Right renal cortex interstitium (tissue), 3 donors: ENCODE measurements around the gene MAGEA12. TPM values are rescaled to one million over a fixed set of nuclear protein-coding genes. Genes with fewer than 3 reads are reported as not detected.
"Not testable (repeated sequence)": the region's sequence is repeated elsewhere in the genome, so short reads cannot be mapped to it uniquely, and the experiment has no call there.

Source experiments
- DNase-seq, 3 donors: peaks; one replicate each; pipeline ENCODE4 v3.0.0-alpha.2; 2013; ENCODE audit warnings: low read depth in 3 of 3, low spot score in 2 of 3
- polyA plus RNA-seq, 3 donors: library from polyadenylated mRNA; unstranded; fragments of 120-200 nt; gene quantifications; one replicate each; pipeline ENCODE4 v1.2.1, GENCODE V29; 2013; ENCODE audit not compliant: insufficient read length in 3 of 3

Gene MAGEA12, protein sequence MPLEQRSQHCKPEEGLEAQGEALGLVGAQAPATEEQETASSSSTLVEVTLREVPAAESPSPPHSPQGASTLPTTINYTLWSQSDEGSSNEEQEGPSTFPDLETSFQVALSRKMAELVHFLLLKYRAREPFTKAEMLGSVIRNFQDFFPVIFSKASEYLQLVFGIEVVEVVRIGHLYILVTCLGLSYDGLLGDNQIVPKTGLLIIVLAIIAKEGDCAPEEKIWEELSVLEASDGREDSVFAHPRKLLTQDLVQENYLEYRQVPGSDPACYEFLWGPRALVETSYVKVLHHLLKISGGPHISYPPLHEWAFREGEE
- polyA plus RNA-seq: not detected

DNA sequence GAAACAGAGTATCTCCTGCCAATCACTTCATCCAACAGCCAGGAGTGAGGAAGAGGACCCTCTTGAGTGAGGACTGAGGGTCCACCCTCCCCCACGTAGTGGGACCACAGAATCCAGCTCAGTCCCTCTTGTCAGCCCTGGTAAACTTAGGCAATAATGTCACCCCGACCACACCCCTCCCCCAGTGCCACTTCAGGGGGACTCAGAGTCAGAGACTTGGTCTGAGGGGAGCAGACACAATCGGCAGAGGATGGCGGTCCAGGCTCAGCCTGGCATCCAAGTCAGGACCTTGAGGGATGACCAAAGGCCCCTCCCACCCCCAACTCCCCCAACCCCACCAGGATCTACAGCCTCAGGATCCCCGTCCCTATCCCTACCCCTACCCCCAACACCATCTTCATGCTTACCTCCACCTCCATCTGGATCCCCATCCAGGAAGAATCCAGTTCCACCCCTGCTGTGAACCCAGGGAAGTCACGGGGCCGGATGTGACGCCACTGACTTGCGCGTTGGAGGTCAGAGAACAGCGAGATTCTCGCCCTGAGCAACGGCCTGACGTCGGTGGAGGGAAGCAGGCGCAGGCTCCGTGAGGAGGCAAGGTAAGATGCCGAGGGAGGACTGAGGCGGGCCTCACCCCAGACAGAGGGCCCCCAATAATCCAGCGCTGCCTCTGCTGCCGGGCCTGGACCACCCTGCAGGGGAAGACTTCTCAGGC, at the start of gene MAGEA12, which contains the start of gene CSAG1:
Gene MAGEA12 (plus strand): TSS at position 497 of the 715 bp plus-strand sequence. CDS start 2,405 bp downstream, outside the sequence.
Gene CSAG1 (minus strand): TSS at position 461 of the 715 bp plus-strand sequence. CDS start 1,261 bp downstream, outside the sequence.
- no peak for DNase-seq

DNA sequence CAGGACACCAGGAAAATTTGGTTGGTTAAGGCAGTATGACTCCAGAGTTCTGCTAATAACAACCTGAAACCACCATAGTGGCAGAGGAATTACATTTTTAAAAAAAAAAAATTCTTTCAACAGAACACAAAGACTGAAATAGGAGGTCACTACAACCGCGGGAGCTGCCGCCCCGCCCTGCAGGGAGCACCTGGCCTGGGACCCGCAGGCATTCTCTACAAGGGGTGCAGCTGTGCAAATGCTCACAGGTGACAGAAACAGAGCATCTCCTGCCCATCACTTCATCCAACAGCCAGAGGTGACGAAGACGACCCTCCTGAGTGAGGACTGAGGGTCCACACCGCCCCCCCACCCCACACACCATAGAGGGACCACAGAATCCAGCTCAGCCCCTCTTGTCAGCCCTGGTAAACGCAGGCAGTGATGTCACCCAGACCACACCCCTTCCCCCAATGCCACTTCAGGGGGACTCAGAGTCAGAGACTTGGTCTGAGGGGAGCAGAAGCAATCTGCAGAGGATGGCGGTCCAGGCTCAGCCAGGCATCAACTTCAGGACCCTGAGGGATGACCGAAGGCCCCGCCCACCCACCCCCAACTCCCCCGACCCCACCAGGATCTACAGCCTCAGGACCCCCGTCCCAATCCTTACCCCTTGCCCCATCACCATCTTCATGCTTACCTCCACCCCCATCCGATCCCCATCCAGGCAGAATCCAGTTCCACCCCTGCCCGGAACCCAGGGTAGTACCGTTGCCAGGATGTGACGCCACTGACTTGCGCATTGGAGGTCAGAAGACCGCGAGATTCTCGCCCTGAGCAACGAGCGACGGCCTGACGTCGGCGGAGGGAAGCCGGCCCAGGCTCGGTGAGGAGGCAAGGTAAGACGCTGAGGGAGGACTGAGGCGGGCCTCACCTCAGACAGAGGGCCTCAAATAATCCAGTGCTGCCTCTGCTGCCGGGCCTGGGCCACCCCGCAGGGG, 35.3 kb upstream of the MAGEA12 start, which contains the start of gene MAGEA3:
Gene MAGEA3 (plus strand): TSS at position 843 of the 980 bp plus-strand sequence. CDS start 2,039 bp downstream, outside the sequence.
- not testable (repeated sequence) for DNase-seq

GRCh38 chrX:152700390-152700789, 33.2 kb upstream of the MAGEA12 start:
- not testable (repeated sequence) for DNase-seq

DNA sequence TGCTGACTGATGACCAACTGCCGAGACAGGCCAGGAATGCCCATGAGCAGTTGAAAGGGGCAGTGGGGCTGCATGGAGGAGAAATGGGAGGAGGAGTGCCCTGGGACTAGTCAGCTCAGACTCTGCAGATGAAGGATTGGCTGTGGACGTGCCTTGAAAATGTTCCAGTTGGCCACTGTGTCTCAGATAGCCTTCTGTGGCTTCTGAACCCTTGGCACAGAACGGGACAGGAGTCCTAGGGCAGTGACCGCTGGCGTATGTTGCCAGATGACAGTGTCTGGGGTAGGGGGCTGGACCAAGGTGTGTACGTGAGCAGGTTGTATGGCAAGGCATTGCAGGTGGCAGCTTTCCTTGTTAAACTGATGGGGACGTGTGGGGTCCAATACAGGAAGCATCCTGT, 27.1 kb upstream of the MAGEA12 start:
- DNase-seq: not testable (repeated sequence)

GRCh38 chrX:152709173-152709572, 24.4 kb upstream of the MAGEA12 start, which contains the start of gene CSAG2:
Gene CSAG2 (minus strand): TSS chrX:152709273. CDS start chrX:152709112, 161 bp downstream.
- not testable (repeated sequence) for DNase-seq

GRCh38 chrX:152713195-152713594, 20.4 kb upstream of the MAGEA12 start:
- DNase-seq: not testable (repeated sequence)

DNA sequence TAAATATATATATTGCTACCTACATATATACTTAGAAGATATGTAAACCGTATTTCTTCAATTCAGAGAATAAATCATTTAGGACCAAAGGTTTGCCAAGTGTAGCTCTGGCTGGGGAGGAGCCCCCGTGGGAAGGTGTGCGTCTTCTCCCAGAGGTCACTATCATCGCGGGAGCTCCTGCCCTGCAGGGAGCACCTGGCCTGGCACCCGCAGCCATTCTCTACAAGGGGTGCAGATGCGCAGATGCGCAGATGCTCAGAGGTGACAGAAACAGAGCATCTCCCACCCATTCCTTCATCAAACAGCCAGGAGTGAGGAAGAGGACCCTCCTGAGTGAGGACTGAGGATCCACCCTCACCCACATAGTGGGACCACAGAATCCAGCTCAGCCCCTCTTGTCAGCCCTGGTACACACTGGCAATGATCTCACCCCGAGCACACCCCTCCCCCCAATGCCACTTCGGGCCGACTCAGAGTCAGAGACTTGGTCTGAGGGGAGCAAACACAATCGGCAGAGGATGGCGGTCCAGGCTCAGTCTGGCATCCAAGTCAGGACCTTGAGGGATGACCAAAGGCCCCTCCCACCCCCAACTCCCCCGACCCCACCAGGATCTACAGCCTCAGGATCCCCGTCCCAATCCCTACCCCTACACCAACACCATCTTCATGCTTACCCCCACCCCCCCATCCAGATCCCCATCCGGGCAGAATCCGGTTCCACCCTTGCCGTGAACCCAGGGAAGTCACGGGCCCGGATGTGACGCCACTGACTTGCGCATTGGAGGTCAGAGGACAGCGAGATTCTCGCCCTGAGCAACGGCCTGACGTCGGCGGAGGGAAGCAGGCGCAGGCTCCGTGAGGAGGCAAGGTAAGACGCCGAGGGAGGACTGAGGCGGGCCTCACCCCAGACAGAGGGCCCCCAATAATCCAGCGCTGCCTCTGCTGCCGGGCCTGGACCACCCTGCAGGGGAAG, 19.5 kb upstream of the MAGEA12 start, which contains the start of gene MAGEA2B:
Gene MAGEA2B (plus strand): TSS at position 814 of the 973 bp plus-strand sequence. CDS start 2,479 bp downstream, outside the sequence.
- not testable (repeated sequence) for DNase-seq

GRCh38 chrX:152725409-152725808, 8.1 kb upstream of the MAGEA12 start:
- no peak for DNase-seq

DNA sequence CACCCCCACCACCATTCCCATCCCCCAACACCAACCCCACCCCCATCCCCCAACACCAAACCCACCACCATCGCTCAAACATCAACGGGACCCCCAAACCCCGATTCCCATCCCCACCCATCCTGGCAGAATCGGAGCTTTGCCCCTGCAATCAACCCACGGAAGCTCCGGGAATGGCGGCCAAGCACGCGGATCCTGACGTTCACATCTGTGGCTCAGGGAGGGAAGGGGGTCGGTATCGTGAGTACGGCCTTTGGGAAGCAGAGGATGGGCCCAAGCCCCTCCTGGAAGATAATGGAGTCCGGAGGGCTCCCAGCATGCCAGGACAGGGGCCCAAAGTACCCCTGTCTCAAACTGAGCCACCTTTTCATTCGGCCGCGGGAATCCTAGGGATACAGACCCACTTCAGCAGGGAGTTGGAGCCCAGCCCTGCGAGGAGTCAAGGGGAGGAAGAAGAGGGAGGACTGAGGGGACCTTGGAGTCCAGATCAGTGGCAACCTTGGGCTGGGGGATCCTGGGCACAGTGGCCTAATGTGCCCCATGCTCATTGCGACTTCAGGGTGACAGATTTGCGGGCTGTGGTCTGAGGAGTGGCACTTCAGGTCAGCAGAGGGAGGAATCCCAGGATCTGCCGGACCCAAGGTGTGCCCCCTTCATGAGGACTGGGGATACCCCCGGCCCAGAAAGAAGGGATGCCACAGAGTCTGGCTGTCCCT, 744 bp downstream of the MAGEA12 start:
- not testable (repeated sequence) for DNase-seq

DNA sequence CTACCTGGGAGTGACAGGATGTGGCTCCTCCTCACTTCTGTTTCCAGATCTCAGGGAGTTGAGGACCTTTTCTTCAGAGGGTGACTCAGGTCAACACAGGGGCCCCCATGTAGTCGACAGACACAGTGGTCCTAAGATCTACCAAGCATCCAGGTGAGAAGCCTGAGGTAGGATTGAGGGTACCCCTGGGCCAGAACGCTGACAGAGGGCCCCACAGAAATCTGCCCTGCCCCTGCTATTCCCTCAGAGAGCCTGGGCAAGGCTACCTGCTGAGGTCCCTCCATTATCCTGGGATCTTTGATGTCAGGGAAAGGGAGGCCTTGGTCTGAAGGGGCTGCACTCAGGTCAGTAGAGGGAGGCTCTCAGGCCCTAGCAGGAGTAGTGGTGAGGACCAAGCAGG, 1.5 kb downstream of the MAGEA12 start:
- DNase-seq: no peak

DNA sequence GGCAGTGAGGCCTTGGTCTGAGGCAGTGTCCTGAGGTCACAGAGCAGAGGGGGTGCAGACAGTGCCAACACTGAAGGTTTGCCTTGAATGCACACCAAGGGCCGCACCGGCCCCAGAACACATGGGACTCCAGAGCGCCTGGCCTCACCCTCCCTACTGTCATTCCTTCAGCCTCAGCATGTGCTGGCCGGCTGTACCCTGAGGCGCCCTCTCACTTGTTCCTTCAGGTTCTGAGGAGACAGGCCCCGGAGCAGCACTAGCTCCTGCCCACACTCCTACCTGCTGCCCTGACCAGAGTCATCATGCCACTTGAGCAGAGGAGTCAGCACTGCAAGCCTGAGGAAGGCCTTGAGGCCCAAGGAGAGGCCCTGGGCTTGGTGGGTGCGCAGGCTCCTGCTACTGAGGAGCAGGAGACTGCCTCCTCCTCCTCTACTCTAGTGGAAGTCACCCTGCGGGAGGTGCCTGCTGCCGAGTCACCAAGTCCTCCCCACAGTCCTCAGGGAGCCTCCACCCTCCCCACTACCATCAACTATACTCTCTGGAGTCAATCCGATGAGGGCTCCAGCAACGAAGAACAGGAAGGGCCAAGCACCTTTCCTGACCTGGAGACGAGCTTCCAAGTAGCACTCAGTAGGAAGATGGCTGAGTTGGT, 2.4 kb downstream of the MAGEA12 start:
- no peak for DNase-seq

GRCh38 chrX:152736528-152736927, 3.0 kb downstream of the MAGEA12 start:
- DNase-seq: not testable (repeated sequence)

DNA sequence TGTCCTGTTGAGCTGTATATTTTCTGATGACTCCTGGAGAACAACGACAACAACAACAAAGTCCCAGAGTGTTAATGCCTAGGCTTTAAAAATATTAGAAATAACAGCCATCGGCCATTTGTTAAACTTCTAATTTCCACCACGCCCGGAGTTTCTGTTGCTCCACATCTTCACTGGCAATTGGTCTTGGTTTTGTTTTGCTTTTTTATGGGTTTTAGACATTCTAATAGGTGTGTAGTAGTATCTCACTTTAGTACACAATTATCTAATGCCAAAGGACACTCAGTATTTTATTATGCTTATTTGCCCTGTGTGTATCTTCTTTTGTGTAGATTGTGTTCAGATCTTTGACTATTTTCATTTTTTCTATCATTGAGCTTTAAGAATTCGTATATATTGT, 5.0 kb downstream of the MAGEA12 start:
- DNase-seq: no peak

- DNase-seq: not testable (repeated sequence)
Observed at GRCh38 chrX:152753686-152754650, 20.4 kb downstream of the MAGEA12 start, which contains the start of gene MAGEA2. Gene MAGEA2 (minus strand): TSS chrX:152753842. CDS start chrX:152751363, 2,479 bp downstream.

DNA sequence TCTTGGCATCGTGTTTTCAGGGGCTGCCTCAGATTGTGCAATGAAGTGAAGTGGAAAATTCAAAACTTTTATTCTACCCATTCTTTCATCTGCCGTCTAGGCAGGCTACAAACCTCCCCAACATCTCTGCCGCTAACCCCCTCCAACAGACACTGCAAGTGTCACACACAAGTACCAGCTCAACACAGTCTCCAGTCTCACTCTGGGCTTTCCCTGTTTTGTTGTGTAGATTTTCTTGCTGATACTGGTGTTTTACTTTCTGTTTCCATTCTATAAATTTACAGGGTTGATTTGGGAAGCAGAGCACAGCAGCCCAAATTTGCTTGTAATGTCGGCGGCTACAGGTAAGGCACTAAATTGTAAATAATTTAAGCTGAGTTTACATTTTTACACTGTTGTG, 21.3 kb downstream of the MAGEA12 start:
- not testable (repeated sequence) for DNase-seq

DNA sequence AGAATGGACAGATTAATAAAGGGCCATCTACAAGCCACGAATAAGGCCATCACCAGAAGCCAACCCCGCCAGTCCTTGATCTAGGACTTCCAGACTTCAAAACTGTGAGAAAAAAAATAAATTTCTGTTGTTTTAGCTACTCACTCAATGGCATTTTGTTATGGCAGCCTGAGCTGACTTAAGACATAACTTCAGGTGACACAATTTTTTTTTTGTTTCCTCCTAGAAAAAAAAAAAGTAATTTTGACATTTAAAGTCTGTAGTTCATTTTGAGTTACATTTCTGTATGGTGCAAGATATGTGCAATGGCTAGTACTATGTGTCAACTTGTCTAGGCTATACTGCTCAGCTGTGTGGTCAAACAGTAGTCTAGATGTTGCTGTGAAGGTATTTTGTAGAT, 25.4 kb downstream of the MAGEA12 start, which contains the start of gene CSAG3:
Gene CSAG3 (plus strand): TSS at position 301 of the 400 bp plus-strand sequence.
- DNase-seq: not testable (repeated sequence)
